ENCODE results near the gene KCNJ4. TPM values are rescaled to one million over a fixed set of nuclear protein-coding genes. Genes with fewer than 3 reads are reported as not detected.
"Not testable (repeated sequence)": the region's sequence is repeated elsewhere in the genome, so short reads cannot be mapped to it uniquely, and the experiment has no call there.

The KCNJ4 gene
- total RNA-seq, 1 donor from 2014 or later: not detected

- H3K4me3 Mint-ChIP-seq: no peak overlapping the region
- H3K4me1 Mint-ChIP-seq: peaks cover 12% of the 10 kb centered on the region
- H3K9me3 Mint-ChIP-seq: no peaks in the 10 kb centered on the region
- H3K36me3 Mint-ChIP-seq (ENCODE audit: low read depth): peaks cover 68% of the 10 kb centered on the region
- no peaks in the 10 kb centered on the region for H3K27me3 Mint-ChIP-seq
- no peak overlapping the region for H3K27ac Mint-ChIP-seq
- DNase-seq: no peak
- intact Hi-C loops (cut with micrococcal nuclease): no loop called here
Measured at GRCh38 chr22:38482662-38483308, 27.8 kb upstream of the KCNJ4 start.

- Mint-ChIP-seq H3K9me3 (no peaks in the 10 kb centered on the region), H3K27ac (no peak overlapping the region), H3K27me3 (no peaks in the 10 kb centered on the region), H3K4me1 (peaks cover 11% of the 10 kb centered on the region), H3K4me3 (no peak overlapping the region), H3K36me3 (ENCODE audit: low read depth) (peaks cover 61% of the 10 kb centered on the region)
- intact Hi-C loops (cut with micrococcal nuclease): no loop called here
- no peak for DNase-seq
Measured at GRCh38 chr22:38481871-38482332, 26.9 kb upstream of the KCNJ4 start.

- Mint-ChIP-seq H3K4me1 (peaks cover 11% of the 10 kb centered on the region), H3K27me3 (no peaks in the 10 kb centered on the region), H3K9me3 (no peaks in the 10 kb centered on the region), H3K4me3 (no peak overlapping the region), H3K36me3 (ENCODE audit: low read depth) (peaks cover 55% of the 10 kb centered on the region), H3K27ac (peak overlapping the region; percentile 0)
- DNase-seq: no peak
- intact Hi-C loops (cut with micrococcal nuclease): no loop called here
Measured at GRCh38 chr22:38481162-38481870, 26.3 kb upstream of the KCNJ4 start.

- H3K27me3 Mint-ChIP-seq: no peaks in the 10 kb centered on the region
- no peak overlapping the region for H3K4me3 Mint-ChIP-seq
- H3K36me3 Mint-ChIP-seq (ENCODE audit: low read depth): peaks cover 37% of the 10 kb centered on the region
- H3K4me1 Mint-ChIP-seq: peaks cover 5% of the 10 kb centered on the region
- intact Hi-C loops (cut with micrococcal nuclease): no loop called here
- no peaks in the 10 kb centered on the region for H3K9me3 Mint-ChIP-seq
- no peak overlapping the region for H3K27ac Mint-ChIP-seq
- no peak for DNase-seq
Measured at GRCh38 chr22:38479096-38479837, 24.3 kb upstream of the KCNJ4 start.

DNA sequence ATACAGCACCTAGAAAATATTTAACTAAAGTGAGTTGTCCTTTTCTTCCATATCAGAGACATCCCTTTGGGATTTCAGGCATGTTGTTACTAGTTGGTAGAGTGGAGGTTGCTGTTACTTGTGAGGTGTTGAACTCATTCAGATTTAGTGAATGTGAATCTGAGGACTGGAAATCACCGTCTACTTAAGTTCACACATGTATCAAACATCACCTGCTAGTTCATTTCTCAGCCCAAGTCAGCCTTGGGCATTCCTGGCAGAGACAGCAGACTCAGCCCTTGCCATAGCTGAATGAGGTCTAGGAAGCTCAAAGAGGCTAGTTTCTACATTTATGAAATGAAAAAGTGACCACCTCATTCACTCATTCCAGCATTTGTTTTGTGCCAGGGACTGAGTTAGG is 22.6 kb upstream of the KCNJ4 start:
- no peak overlapping the region for H3K27ac Mint-ChIP-seq
- H3K9me3 Mint-ChIP-seq: no peaks in the 10 kb centered on the region
- H3K27me3 Mint-ChIP-seq: no peaks in the 10 kb centered on the region
- no peak overlapping the region for H3K4me3 Mint-ChIP-seq
- intact Hi-C loops (cut with micrococcal nuclease): no loop called here
- H3K4me1 Mint-ChIP-seq: no peaks in the 10 kb centered on the region
- H3K36me3 Mint-ChIP-seq (ENCODE audit: low read depth): peaks cover 22% of the 10 kb centered on the region
- DNase-seq: no peak

- intact Hi-C loops (cut with micrococcal nuclease): no loop called here
- Mint-ChIP-seq H3K27me3 (peaks cover 2% of the 10 kb centered on the region), H3K4me1 (no peaks in the 10 kb centered on the region), H3K4me3 (no peak overlapping the region), H3K27ac (no peak overlapping the region), H3K9me3 (no peaks in the 10 kb centered on the region), H3K36me3 (ENCODE audit: low read depth) (no peaks in the 10 kb centered on the region)
- DNase-seq: no peak
Measured at GRCh38 chr22:38474003-38474607, 19.1 kb upstream of the KCNJ4 start.

GRCh38 chr22:38471237-38471636 is 16.2 kb upstream of the KCNJ4 start:
- Mint-ChIP-seq H3K36me3 (ENCODE audit: low read depth) (no peaks in the 10 kb centered on the region), H3K27ac (no peak overlapping the region), H3K27me3 (peaks cover 15% of the 10 kb centered on the region), H3K4me3 (no peak overlapping the region), H3K9me3 (no peaks in the 10 kb centered on the region), H3K4me1 (peaks cover 6% of the 10 kb centered on the region)
- no peak for DNase-seq
- intact Hi-C loops (cut with micrococcal nuclease): no loop called here

GRCh38 chr22:38470179-38470578 is 15.2 kb upstream of the KCNJ4 start:
- H3K4me3 Mint-ChIP-seq; H3K27ac Mint-ChIP-seq; DNase-seq; H3K36me3 Mint-ChIP-seq (ENCODE audit: low read depth); H3K9me3 Mint-ChIP-seq; intact Hi-C loops (cut with micrococcal nuclease); H3K4me1 Mint-ChIP-seq: not testable (repeated sequence)
- peaks cover 24% of the 10 kb centered on the region for H3K27me3 Mint-ChIP-seq

DNA sequence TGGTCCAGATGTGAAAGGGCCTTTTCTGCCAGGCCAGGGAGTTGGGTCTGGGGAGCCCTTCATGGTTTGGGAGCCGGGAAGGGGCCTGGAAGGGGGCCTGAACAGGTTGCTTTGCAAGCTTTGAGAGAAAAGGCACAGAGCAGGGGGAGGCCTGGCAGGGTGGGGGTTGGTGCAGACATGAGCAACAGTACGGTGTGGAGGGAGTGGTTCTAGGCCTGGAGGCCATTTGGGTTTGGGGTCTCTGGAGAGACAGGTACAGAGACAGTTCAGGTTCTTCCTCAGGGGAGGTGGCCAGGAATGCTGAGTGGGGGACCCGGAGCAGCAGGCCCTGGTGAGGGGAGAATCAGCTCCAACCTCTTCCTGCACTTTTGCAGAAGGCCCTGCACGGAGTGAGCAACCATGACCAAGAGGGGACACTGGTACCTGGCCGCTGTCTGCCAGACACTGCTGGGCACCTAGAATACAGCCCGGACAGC is 14.3 kb upstream of the KCNJ4 start:
- no peaks in the 10 kb centered on the region for H3K9me3 Mint-ChIP-seq
- intact Hi-C loops (cut with micrococcal nuclease): no loop called here
- no peak overlapping the region for H3K27ac Mint-ChIP-seq
- no peak for DNase-seq
- no peaks in the 10 kb centered on the region for H3K36me3 Mint-ChIP-seq (ENCODE audit: low read depth)
- H3K27me3 Mint-ChIP-seq: peaks cover 28% of the 10 kb centered on the region
- no peak overlapping the region for H3K4me3 Mint-ChIP-seq
- peaks cover 6% of the 10 kb centered on the region for H3K4me1 Mint-ChIP-seq

- Mint-ChIP-seq H3K27me3 (peaks cover 34% of the 10 kb centered on the region), H3K9me3 (no peaks in the 10 kb centered on the region)
Measured at GRCh38 chr22:38468443-38469305, 13.7 kb upstream of the KCNJ4 start.

GRCh38 chr22:38467904-38468442 is 13.0 kb upstream of the KCNJ4 start, which contains the start of gene KDELR3:
TSS of gene KDELR3 (plus strand) at chr22:38468096. CDS start at chr22:38468234, 138 bp downstream.
- peaks cover 41% of the 10 kb centered on the region for H3K27me3 Mint-ChIP-seq
- H3K36me3 Mint-ChIP-seq (ENCODE audit: low read depth): no peaks in the 10 kb centered on the region
- peak within 1 kb of the TSS; percentile 78 for H3K4me3 Mint-ChIP-seq
- peaks cover 6% of the 10 kb centered on the region for H3K4me1 Mint-ChIP-seq
- peak within 1 kb of the TSS; percentile 58 for H3K27ac Mint-ChIP-seq
- no peaks in the 10 kb centered on the region for H3K9me3 Mint-ChIP-seq
- DNase-seq: peak; percentile 89
- intact Hi-C loops (cut with micrococcal nuclease): no loop called here

More at GRCh38 chr22:38468443-38469305, 13.7 kb upstream of the KCNJ4 start:
- no peak for DNase-seq
- Mint-ChIP-seq H3K4me3 (peak overlapping the region; percentile 78), H3K36me3 (ENCODE audit: low read depth) (no peaks in the 10 kb centered on the region), H3K27ac (no peak overlapping the region), H3K4me1 (peaks cover 6% of the 10 kb centered on the region)
- intact Hi-C loops (cut with micrococcal nuclease): no loop called here

GRCh38 chr22:38467438-38467903 is 12.5 kb upstream of the KCNJ4 start:
- Mint-ChIP-seq H3K27ac (peak overlapping the region; percentile 58), H3K4me3 (peak overlapping the region; percentile 74), H3K4me1 (peaks cover 6% of the 10 kb centered on the region), H3K27me3 (peaks cover 45% of the 10 kb centered on the region), H3K9me3 (no peaks in the 10 kb centered on the region), H3K36me3 (ENCODE audit: low read depth) (no peaks in the 10 kb centered on the region)
- no peak for DNase-seq
- intact Hi-C loops (cut with micrococcal nuclease): no loop called here
